ENCODE results near the gene USP15. TPM values are rescaled to one million over a fixed set of nuclear protein-coding genes. Genes with fewer than 3 reads are reported as not detected.

The USP15 gene
- total and polyA plus RNA-seq, 12 donors: 25.9 to 148 (median 64.9) TPM

DNA sequence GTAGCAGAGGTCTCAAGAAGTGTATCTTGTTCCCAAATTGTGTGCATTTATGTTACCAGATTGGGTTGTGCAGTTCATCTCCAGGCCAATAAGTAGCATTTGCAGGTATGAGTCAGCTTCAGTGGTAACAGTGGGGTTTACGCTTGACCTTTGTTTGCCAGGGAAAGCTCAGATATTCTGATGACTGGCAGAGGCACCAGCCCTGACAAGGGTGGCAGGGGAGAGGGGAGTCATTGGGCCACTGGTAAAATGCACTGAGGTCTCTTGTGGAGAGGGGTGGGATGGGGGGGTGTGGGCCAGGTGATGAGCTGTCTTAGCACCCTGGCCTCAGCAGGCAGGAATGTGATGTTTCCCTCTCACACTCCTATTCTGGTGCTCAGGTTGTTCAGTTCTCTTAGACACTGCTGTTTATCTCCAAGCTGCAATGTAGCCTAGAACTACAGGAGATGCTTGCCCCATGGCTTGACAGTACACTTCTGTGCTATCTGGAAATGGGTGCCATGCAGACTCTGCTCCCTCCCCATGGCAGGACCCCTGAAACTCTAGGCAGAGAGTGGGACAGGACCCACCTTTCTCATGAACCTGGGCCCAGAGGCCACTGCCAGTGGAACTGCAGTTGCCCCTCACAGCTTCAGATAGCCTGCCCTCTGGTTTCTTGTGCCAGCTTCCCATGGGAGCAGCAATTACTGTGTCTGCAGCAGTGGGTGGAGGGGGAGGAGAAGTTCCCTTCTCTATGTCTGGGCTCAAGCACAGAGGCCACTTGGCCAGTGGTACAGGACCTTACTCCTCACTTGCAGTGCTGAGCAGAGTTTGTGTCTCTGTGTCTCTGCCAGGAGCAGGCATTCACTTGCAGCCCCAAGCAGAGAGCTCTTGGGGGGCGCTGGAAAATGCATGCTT is 31.9 kb downstream of the USP15 start:
- Histone ChIP-seq H3K9me3 (replicated peaks in 1 of 3) (peaks cover 0 to 5% (median 0%) of the 10 kb centered on the region in 3 donors), H3K27me3 (no peaks in the 10 kb centered on the region), H3K4me1 (replicated peaks in 1 of 2) (no peaks in the 10 kb centered on the region), H3K36me3 (replicated peaks in 1 of 2) (no peaks in the 10 kb centered on the region), H3K27ac (peak overlapping the region in 1 of 5 donors; percentile 23), H3K4me3 (no peak overlapping the region)
- TF ChIP-seq POLR2A (IDR thresholded peaks at IDR 0.05) (no peak), CTCF (IDR thresholded peaks at IDR 0.05) (no peak)
- DNase-seq: no peak
- intact Hi-C loops (cut with DNase I): no loop called here
- 84 to 100% (median 95%) methylated on average over 2 of the region's 2 CpGs for WGBS, 4 donors

GRCh38 chr12:62292761-62293344 is 32.6 kb downstream of the USP15 start:
- Histone ChIP-seq H3K9me3 (replicated peaks in 1 of 3) (peaks cover 0 to 5% (median 0%) of the 10 kb centered on the region in 3 donors), H3K4me1 (replicated peaks in 1 of 2) (no peaks in the 10 kb centered on the region), H3K27me3 (no peaks in the 10 kb centered on the region), H3K36me3 (replicated peaks in 1 of 2) (no peaks in the 10 kb centered on the region), H3K27ac (no peak overlapping the region), H3K4me3 (no peak overlapping the region)
- DNase-seq: no peak
- 82 to 93% (median 89%) methylated on average over 5 to 6 of the region's 6 CpGs for WGBS, 4 donors
- intact Hi-C loops (cut with DNase I): no loop called here
- TF ChIP-seq CTCF (IDR thresholded peaks at IDR 0.05): no peak
- TF ChIP-seq POLR2A (IDR thresholded peaks at IDR 0.05): no peak

DNA sequence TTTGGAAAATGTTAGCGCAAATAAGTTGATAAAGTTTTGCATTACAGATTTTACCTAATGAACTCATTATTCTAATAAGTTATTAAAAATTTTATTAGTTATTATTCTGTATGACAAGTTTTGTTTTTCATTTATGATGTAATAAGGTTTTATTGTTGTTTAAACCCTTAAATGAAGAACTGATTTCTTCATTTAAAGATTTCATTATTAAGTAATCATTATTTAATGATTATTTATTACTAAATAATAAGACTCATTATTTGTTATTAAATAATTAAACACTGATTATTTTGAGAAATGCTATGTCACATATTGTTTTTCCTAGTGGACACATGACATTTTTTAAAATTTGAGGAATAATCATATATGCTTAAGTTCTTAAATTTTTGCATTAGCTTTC is 34.2 kb downstream of the USP15 start:
- Histone ChIP-seq H3K36me3 (replicated peaks in 1 of 2) (no peaks in the 10 kb centered on the region), H3K4me1 (replicated peaks in 1 of 2) (no peaks in the 10 kb centered on the region), H3K27me3 (no peaks in the 10 kb centered on the region), H3K9me3 (replicated peaks in 1 of 3) (peaks cover 0 to 5% (median 0%) of the 10 kb centered on the region in 3 donors), H3K4me3 (no peak overlapping the region), H3K27ac (no peak overlapping the region)
- no peak for DNase-seq
- TF ChIP-seq CTCF (IDR thresholded peaks at IDR 0.05) (no peak), POLR2A (IDR thresholded peaks at IDR 0.05) (no peak)
- WGBS, 4 donors: 94 to 99% (median 98%) methylated on average over 1 of the region's 1 CpG
- intact Hi-C loops (cut with DNase I): no loop called here

- 57 to 95% (median 92%) methylated on average over 2 of the region's 2 CpGs for WGBS, 4 donors
- no peak for DNase-seq
- Histone ChIP-seq H3K27ac (no peak overlapping the region), H3K36me3 (replicated peaks in 1 of 2) (no peaks in the 10 kb centered on the region), H3K9me3 (replicated peaks in 1 of 3) (peaks cover 0 to 1% (median 0%) of the 10 kb centered on the region in 3 donors), H3K4me1 (replicated peaks in 1 of 2) (peaks cover 0 to 13% of the 10 kb centered on the region in 2 donors), H3K4me3 (no peak overlapping the region), H3K27me3 (no peaks in the 10 kb centered on the region)
- intact Hi-C loops (cut with DNase I): no loop called here
- TF ChIP-seq POLR2A (IDR thresholded peaks at IDR 0.05) (no peak), CTCF (IDR thresholded peaks at IDR 0.05) (no peak)
Measured at GRCh38 chr12:62296001-62296400, 35.8 kb downstream of the USP15 start.
